Central memory CD8-positive, alpha-beta T cell (primary cell): Measurements from ENCODE around the gene NR4A3.
"Not testable (repeated sequence)": the region's sequence is repeated elsewhere in the genome, so short reads cannot be mapped to it uniquely, and the experiment has no call there.

Experiments
- ATAC-seq: fragments of 150-1000 bp; cut with Tn5 transposase; replicated peaks from 2 replicates; pipeline ENCODE4 v1.10.0; 2022; ENCODE audit warnings: mild to moderate bottlenecking, moderate FRiP score, moderate number of reproducible peaks; ENCODE audit not compliant: poor library complexity, severe bottlenecking; ENCODE audit errors: extremely low read depth
- DNase-seq, 2 donors: peaks; one replicate each; pipeline ENCODE4 v3.0.0; 2021; ENCODE audit warnings: low spot score in 2 of 2
- H3K27ac Mint-ChIP-seq: one replicate; pipeline ENCODE4 v1.8.0; 2022; ENCODE audit warnings: low read depth, mild to moderate bottlenecking, moderate library complexity, mixed read lengths
- H3K27me3 Mint-ChIP-seq: one replicate; pipeline ENCODE4 v1.8.0; 2022; ENCODE audit warnings: mixed read lengths
- H3K36me3 Mint-ChIP-seq: one replicate; pipeline ENCODE4 v1.8.0; 2022; ENCODE audit warnings: mild to moderate bottlenecking, moderate library complexity, mixed read lengths; ENCODE audit not compliant: insufficient read depth
- H3K4me1 Mint-ChIP-seq: one replicate; pipeline ENCODE4 v1.8.0; 2022; ENCODE audit warnings: mixed read lengths
- H3K4me3 Mint-ChIP-seq: one replicate; pipeline ENCODE4 v1.8.0; 2022; ENCODE audit warnings: mild to moderate bottlenecking, moderate library complexity, mixed read lengths
- H3K9me3 Mint-ChIP-seq: one replicate; pipeline ENCODE4 v1.8.0; 2022; ENCODE audit warnings: mixed read lengths

Gene NR4A3

GRCh38 chr9:99821396-99822108 is at the start of gene NR4A3:
TSS of gene NR4A3 (plus strand) at chr9:99821885. CDS start at chr9:99828043, 6,158 bp downstream.
- Mint-ChIP-seq H3K4me3 (peak within 1 kb of the TSS; percentile 99), H3K4me1 (peaks cover 66% of the 10 kb centered on the region), H3K36me3 (peaks cover 53% of the 10 kb centered on the region), H3K27ac (peak within 1 kb of the TSS; percentile 99), H3K9me3 (no peaks in the 10 kb centered on the region), H3K27me3 (peaks cover 38% of the 10 kb centered on the region)
- DNase-seq (peak; percentile 84 to 91), ATAC-seq (peak; percentile 34)

DNA sequence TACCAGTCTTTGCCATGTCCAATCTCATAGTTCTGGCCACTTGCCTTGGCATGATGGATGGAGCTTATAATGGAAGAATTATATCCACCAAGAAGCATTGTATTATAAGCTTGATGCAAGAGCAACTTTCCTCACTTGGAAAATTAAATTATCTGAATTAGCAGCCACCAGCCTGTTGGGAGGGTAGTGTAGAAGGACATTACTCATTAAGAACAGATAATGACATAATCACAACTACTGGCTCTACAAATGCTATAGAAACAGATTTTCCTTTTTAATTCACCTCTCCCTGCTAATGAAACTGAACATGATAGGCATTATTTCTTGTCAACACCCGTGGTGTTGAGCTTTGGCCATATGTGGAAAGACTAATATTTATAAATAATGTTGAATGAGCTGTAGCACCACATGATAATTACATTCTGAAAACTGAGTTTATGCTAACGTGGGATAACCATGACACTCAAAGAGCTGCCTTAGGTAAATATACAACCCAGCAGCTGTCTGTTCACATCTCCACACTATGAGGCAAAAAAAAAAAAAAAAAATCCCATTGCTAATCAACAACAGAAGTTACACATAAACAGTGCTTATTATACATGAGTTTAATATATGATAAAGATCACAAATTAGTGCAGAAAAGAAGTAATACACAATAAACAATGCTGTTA is 48.1 kb upstream of the NR4A3 start:
- no peaks in the 10 kb centered on the region for H3K9me3 Mint-ChIP-seq
- H3K4me1 Mint-ChIP-seq: no peaks in the 10 kb centered on the region
- ATAC-seq (no peak), DNase-seq (no peak)
- H3K27me3 Mint-ChIP-seq: peaks cover 62% of the 10 kb centered on the region
- no peak overlapping the region for H3K4me3 Mint-ChIP-seq
- H3K27ac Mint-ChIP-seq: no peak overlapping the region
- no peaks in the 10 kb centered on the region for H3K36me3 Mint-ChIP-seq

DNA sequence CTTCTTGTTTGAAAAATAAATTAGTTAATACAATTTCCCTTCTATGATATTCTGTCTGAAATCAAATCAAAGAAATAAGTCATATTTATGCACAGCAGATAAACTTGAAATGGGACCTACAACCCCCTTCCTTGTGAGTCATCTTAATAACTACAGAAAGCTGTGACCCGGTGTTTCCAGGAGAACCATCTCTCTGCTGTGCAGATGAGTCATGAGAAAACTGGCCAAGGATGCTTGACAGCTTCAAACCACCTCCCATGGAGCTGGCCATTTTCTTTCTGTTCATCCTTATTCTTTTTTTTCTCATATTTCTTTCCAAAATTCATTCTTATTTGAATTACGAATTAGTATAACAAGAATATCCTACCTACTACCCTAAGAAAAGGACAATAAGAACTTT is 43.4 kb upstream of the NR4A3 start:
- Mint-ChIP-seq H3K9me3 (no peaks in the 10 kb centered on the region), H3K27me3 (peaks cover 42% of the 10 kb centered on the region), H3K4me1 (no peaks in the 10 kb centered on the region), H3K36me3 (peaks cover 2% of the 10 kb centered on the region), H3K27ac (no peak overlapping the region), H3K4me3 (no peak overlapping the region)
- DNase-seq: no peak
- ATAC-seq: no peak

DNA sequence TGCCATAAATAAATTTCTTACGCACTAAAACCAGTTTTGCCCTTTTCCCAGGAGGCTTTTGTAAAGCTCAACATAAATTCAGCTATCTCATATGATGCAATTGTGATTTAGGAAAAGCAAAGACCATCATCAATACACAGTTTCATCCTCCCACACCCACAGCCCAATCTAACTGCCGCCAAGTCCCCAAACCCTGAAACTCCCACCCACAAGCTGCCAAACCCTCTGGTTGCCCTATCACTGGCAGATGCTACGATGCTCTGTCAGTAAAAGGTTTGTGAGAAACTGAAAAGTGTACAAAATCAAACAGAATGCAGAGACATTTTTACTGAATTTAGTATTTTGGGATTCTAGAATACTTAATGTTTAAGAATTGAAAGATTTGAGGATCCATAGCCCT is 42.8 kb upstream of the NR4A3 start:
- no peak for ATAC-seq
- Mint-ChIP-seq H3K36me3 (peaks cover 2% of the 10 kb centered on the region), H3K27me3 (peaks cover 42% of the 10 kb centered on the region), H3K4me3 (no peak overlapping the region), H3K27ac (no peak overlapping the region), H3K9me3 (no peaks in the 10 kb centered on the region), H3K4me1 (no peaks in the 10 kb centered on the region)
- no peak for DNase-seq

DNA sequence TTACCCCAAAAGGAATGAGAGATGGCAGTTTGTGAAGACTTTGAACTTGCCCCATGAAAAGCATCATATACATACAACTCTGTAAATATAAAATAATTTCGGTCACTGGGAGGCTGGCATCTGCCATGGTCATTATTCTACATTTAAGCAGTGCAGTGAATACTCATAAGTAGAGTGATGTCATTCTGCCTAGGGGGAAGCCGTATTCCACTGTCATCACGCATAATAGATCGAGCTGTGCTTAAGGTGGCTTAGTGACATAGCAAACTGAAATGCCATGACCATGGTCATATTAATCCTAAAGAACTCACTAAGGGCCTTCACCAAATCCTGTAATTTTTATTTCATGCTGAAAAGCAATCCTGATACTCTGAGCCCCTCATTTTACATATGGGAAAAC is 42.4 kb upstream of the NR4A3 start:
- Mint-ChIP-seq H3K4me3 (no peak overlapping the region), H3K27ac (no peak overlapping the region), H3K4me1 (no peaks in the 10 kb centered on the region), H3K9me3 (no peaks in the 10 kb centered on the region), H3K36me3 (peaks cover 2% of the 10 kb centered on the region), H3K27me3 (peaks cover 44% of the 10 kb centered on the region)
- ATAC-seq: no peak
- no peak for DNase-seq

DNA sequence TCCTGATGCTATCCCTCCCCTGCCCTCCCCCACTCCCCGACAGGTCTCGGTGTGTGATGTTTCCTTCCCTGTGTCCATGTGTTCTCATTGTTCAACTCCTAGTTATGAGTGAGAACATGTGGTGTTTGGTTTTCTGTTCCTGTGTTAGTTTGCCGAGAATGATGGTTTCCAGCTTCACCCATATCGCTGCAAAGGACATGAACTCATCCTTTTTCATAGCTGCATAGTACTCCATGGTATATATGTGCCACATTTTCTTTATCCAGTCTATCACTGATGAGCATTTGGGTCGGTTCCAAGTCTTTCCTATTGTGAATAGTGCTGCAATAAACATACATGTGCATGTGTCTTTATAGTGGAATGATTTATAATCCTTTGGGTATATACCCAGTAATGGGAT is 39.3 kb upstream of the NR4A3 start:
- H3K27ac Mint-ChIP-seq, H3K4me3 Mint-ChIP-seq, DNase-seq, H3K9me3 Mint-ChIP-seq, H3K4me1 Mint-ChIP-seq, H3K36me3 Mint-ChIP-seq, ATAC-seq: not testable (repeated sequence)
- H3K27me3 Mint-ChIP-seq: peaks cover 51% of the 10 kb centered on the region

- Mint-ChIP-seq H3K4me3 (no peak overlapping the region), H3K36me3 (peaks cover 2% of the 10 kb centered on the region), H3K4me1 (no peaks in the 10 kb centered on the region), H3K27ac (no peak overlapping the region), H3K9me3 (no peaks in the 10 kb centered on the region), H3K27me3 (peaks cover 55% of the 10 kb centered on the region)
- ATAC-seq: peak; percentile 28
- DNase-seq: no peak
Measured at GRCh38 chr9:99782962-99783718, 38.5 kb upstream of the NR4A3 start.

GRCh38 chr9:99783799-99784198 is 37.9 kb upstream of the NR4A3 start:
- ATAC-seq (no peak), DNase-seq (no peak)
- peaks cover 2% of the 10 kb centered on the region for H3K36me3 Mint-ChIP-seq
- H3K27me3 Mint-ChIP-seq: peaks cover 50% of the 10 kb centered on the region
- no peaks in the 10 kb centered on the region for H3K9me3 Mint-ChIP-seq
- H3K4me3 Mint-ChIP-seq: no peak overlapping the region
- H3K27ac Mint-ChIP-seq: no peak overlapping the region
- no peaks in the 10 kb centered on the region for H3K4me1 Mint-ChIP-seq

DNA sequence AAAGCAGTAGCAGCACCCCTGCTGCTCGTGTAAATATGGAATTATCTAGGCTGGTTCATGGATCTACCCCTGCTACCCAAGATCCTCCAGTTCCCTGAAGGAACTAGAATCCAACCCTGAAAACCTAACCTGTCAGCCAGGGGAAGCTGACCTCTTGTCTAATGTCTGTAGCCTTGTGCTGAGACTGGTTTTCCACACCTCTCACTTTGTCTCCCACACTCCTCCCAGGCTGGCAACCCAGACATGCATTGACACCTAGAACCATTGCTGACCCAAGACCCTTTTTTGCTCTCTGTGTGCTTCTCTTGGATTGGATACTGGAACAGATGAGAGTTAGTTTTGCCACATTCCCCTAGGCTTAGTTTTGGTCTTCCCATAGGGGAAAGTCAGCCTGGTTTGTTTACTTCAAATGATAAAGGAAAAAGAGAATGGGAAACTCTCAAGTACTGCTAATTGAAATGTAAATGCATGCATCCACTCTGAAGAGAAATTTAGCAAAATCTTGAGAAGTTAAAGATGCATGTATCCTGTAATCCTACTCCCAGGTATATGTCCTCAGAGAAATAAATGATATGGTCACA is 36.6 kb upstream of the NR4A3 start:
- no peaks in the 10 kb centered on the region for H3K9me3 Mint-ChIP-seq
- no peak for DNase-seq
- no peaks in the 10 kb centered on the region for H3K4me1 Mint-ChIP-seq
- H3K4me3 Mint-ChIP-seq: no peak overlapping the region
- peaks cover 2% of the 10 kb centered on the region for H3K36me3 Mint-ChIP-seq
- no peak for ATAC-seq
- H3K27ac Mint-ChIP-seq: no peak overlapping the region
- peaks cover 52% of the 10 kb centered on the region for H3K27me3 Mint-ChIP-seq

DNA sequence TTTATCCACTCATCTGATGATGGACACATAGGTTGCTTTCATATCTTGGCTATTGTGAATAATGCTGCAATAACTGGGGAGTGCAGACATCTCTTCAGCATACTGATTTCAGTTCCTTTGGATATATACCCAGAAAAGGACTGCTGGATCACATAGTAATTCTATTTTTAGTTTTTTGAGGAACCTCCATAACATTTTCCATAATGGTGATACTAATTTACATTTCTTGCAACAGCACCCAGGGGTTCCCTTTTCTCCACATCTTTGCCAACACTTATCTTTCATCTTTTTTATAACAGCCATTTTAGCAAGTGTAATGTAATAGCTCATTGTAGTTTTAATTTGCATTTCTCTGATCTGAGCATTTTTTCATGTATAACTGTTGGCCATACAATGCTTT is 34.1 kb upstream of the NR4A3 start:
- Mint-ChIP-seq H3K27ac (no peak overlapping the region), H3K4me1 (no peaks in the 10 kb centered on the region), H3K9me3 (no peaks in the 10 kb centered on the region), H3K4me3 (no peak overlapping the region), H3K36me3 (no peaks in the 10 kb centered on the region), H3K27me3 (peaks cover 63% of the 10 kb centered on the region)
- DNase-seq (no peak), ATAC-seq (no peak)

DNA sequence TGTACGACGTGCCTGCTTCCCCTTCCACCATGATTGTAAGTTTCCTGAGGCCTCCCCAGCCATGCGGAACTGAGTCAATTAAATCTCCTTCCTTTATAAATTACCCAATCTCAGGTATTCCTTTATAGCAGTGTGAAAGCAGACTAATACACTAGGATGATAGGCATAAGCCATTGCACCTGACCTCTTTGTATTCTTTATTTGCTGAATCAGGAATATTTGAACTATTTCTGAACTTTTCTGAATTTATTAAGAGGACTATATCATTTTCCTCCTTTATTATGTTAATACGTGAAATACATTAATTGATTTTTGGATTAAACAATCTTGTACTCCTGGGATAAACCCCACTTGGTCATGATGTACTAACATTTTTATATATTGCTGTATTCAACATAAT is 28.2 kb upstream of the NR4A3 start:
- Mint-ChIP-seq H3K4me1 (no peaks in the 10 kb centered on the region), H3K9me3 (no peaks in the 10 kb centered on the region), H3K27me3 (peaks cover 52% of the 10 kb centered on the region), H3K36me3 (no peaks in the 10 kb centered on the region), H3K4me3 (no peak overlapping the region), H3K27ac (no peak overlapping the region)
- no peak for ATAC-seq
- no peak for DNase-seq

GRCh38 chr9:99796231-99796630 is 25.5 kb upstream of the NR4A3 start:
- Mint-ChIP-seq H3K4me1 (no peaks in the 10 kb centered on the region), H3K27ac (no peak overlapping the region), H3K27me3 (peaks cover 40% of the 10 kb centered on the region), H3K4me3 (no peak overlapping the region), H3K36me3 (no peaks in the 10 kb centered on the region), H3K9me3 (no peaks in the 10 kb centered on the region)
- no peak for ATAC-seq
- no peak for DNase-seq
